Ovary (tissue), 9 donors: ENCODE data around the gene USP9X. TPM values are rescaled to one million over a fixed set of nuclear protein-coding genes. Genes with fewer than 3 reads are reported as not detected.

Experiments
- DNase-seq, 5 donors: peaks; one replicate each; pipeline ENCODE4 v3.0.0-alpha.2; 2019 to 2020
- H3K27ac ChIP-seq, 2 donors: fragments of 200-600 bp; one replicate each; pipeline versions ENCODE4 v1.5.1 to v1.8.0; 2019 to 2022
- H3K27me3 ChIP-seq: fragments of 200-600 bp; one replicate; pipeline ENCODE4 v1.8.0; 2022
- H3K36me3 ChIP-seq: fragments of 200-600 bp; sonication (generic); one replicate; pipeline ENCODE4 v1.5.1; 2019
- H3K4me1 ChIP-seq: one replicate; pipeline ENCODE4 v1.8.1; 2013; ENCODE audit warnings: mild to moderate bottlenecking, moderate library complexity; ENCODE audit not compliant: insufficient read depth
- H3K4me3 ChIP-seq: fragments of 200-600 bp; sonication (generic); one replicate; pipeline ENCODE4 v1.5.1; 2017
- H3K9me3 ChIP-seq, 2 donors: fragments of 200-600 bp in 1 of 2; sonication (generic) in 1 of 2; one replicate each; pipeline versions ENCODE4 v1.5.1 to v1.8.1; 2013 to 2019; ENCODE audit warnings: mild to moderate bottlenecking in 1 of 2, moderate library complexity in 1 of 2
- EP300 ChIP-seq: sonication (generic); formaldehyde crosslinking; IDR thresholded peaks from one replicate; pipeline ENCODE4 v1.6.1; 2017; ENCODE audit warnings: antibody characterized with exemption
- POLR2A ChIP-seq: fragments of 450-650 bp; IDR thresholded peaks from one replicate; pipeline ENCODE4 v1.6.1; 2017; ENCODE audit warnings: antibody characterized with exemption, mild to moderate bottlenecking, moderate library complexity
- WGBS, 3 donors: extraction: QIAGEN DNeasy Blood & Tissue Kit in 1 of 3; methylation state at CpG; one replicate each; pipeline versions ENCODE4 v1.1.5 to v1.1.7; 2013 to 2017; 5-methylcytosine and 5-hydroxymethylcytosine counted together
- intact Hi-C, 4 donors: fragments of 100-400 bp; cut with DNase I; formaldehyde crosslinking; loops; one replicate each; pipeline versions ENCODE4 v1.11.0 to v1.15.1; 2022 to 2023
- polyA plus RNA-seq, 2 donors: library from polyadenylated mRNA; stranded (reverse); fragments of 200-250 nt in 1 of 2; fragments of 350-450 nt in 1 of 2; fragmentation: Illumina TruSeq in 1 of 2; extraction: RNeasy Lipid Tissue Mini Kit (QIAGEN cat#74804) in 1 of 2; gene quantifications; one replicate each; pipeline ENCODE4 v1.2.3, GENCODE V29; 2013 to 2014
- total RNA-seq, 7 donors: library from RNA; depleted of rRNA in 2 of 7; stranded (reverse); fragments of >200 nt in 2 of 7; fragmentation: NEBNext Ultra II Directional in 3 of 7; extraction: Animal tissue kit (Norgen Biotek cat#: 25700) in 3 of 7; gene quantifications; one replicate each; pipeline versions ENCODE4 v1.1.0 to v1.2.4, GENCODE V29; 2016 to 2023
- TF ChIP-seq, protein P1 (sequence below), 3 donors: fragments of 450-650 bp in 2 of 3; fragments of 200-600 bp in 1 of 3; IDR thresholded peaks; one replicate each; pipeline versions ENCODE4 v1.5.1 to v1.8.0; 2016 to 2022; ENCODE audit warnings: antibody characterized with exemption in 3 of 3, mild to moderate bottlenecking in 1 of 3
- donor health status: DM: no; HTN: no; CAD: no; lungs with moderate emphysema.
- donor health status: DM: no; HTN: no; CAD: no.
- donor health status: Bipolar disorder and iron deficiency.
- donor health status: DM: yes; HTN: yes; CAD: no.
- donor health status: DM: no; HTN: no; CAD: no.
- donor health status: DM: yes; HTN: yes; CAD: no.

The USP9X gene
- total and polyA plus RNA-seq, 9 donors: 14.2 to 95.1 (median 60.0) TPM

DNA sequence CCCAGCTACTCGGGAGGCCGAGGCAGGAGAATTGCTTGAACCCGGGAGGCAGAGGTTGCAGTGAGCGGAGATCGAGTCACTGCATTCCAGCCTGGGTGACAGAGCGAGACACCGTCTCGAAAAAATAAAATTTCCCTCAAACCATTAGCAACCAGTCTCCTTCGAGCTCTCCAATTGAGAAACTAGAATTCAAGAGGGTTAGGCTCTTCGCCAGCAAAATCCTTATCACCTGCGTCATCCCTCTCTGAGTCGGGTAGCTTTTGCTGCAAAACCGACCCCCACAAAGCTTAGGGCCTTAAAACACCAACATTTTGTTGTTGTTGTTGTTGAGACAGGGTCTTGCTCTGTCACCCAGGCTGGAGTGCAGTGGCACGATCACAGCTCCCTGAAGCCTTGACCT is 173.6 kb downstream of the USP9X start:
- 87 to 92% (median 90%) methylated on average over 14 of the region's 14 CpGs for WGBS, 3 donors
- Histone ChIP-seq H3K9me3 (peaks cover 0 to 4% of the 10 kb centered on the region in 2 donors), H3K4me1 (no peaks in the 10 kb centered on the region), H3K27me3 (no peaks in the 10 kb centered on the region), H3K4me3 (no peak overlapping the region), H3K36me3 (no peaks in the 10 kb centered on the region), H3K27ac (no peak overlapping the region)
- DNase-seq: peak in 1 of 5 donors; percentile 0
- intact Hi-C loops: loop anchor here in 3 of 4 donors (10.0 kb wide), 2 partner anchors 74 to 714 kb away; no protein-coding TSS in a partner anchor
- TF ChIP-seq EP300 (no peak), POLR2A (no peak)
- TF ChIP-seq, protein P1, sequence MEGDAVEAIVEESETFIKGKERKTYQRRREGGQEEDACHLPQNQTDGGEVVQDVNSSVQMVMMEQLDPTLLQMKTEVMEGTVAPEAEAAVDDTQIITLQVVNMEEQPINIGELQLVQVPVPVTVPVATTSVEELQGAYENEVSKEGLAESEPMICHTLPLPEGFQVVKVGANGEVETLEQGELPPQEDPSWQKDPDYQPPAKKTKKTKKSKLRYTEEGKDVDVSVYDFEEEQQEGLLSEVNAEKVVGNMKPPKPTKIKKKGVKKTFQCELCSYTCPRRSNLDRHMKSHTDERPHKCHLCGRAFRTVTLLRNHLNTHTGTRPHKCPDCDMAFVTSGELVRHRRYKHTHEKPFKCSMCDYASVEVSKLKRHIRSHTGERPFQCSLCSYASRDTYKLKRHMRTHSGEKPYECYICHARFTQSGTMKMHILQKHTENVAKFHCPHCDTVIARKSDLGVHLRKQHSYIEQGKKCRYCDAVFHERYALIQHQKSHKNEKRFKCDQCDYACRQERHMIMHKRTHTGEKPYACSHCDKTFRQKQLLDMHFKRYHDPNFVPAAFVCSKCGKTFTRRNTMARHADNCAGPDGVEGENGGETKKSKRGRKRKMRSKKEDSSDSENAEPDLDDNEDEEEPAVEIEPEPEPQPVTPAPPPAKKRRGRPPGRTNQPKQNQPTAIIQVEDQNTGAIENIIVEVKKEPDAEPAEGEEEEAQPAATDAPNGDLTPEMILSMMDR (IDR thresholded peaks at IDR 0.05): no peak

DNA sequence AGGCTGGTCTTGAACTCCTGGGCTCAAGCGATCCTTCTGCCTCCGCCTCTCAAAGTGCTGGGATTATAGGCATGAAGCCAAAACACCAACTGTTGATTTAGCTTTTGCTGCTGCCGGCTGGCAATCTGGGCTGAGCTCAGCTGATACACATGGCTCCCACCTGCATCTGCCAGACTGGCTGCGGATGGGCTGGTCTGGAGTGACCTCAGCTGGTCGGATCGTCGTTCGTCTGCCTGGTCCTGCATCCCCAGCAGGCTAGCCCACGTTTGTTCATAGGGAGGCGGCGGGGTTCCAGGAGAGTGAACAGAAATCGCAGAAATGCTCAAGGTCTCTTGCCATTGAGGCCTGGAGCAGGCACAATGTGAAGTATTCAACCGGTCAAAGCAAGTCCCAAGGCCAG is 174.3 kb downstream of the USP9X start:
- 30 to 55% (median 40%) methylated on average over 13 of the region's 13 CpGs for WGBS, 3 donors
- peak in 1 of 5 donors; percentile 47 for DNase-seq
- Histone ChIP-seq H3K4me1 (no peaks in the 10 kb centered on the region), H3K36me3 (no peaks in the 10 kb centered on the region), H3K4me3 (no peak overlapping the region), H3K27me3 (no peaks in the 10 kb centered on the region), H3K9me3 (peaks cover 0 to 4% of the 10 kb centered on the region in 2 donors), H3K27ac (no peak overlapping the region)
- TF ChIP-seq POLR2A (no peak), EP300 (no peak)
- TF ChIP-seq, protein P1 (IDR thresholded peaks at IDR 0.05): no peak
- intact Hi-C loops: loop anchor here in 3 of 4 donors (10.0 kb wide), 2 partner anchors 75 to 715 kb away; no protein-coding TSS in a partner anchor

DNA sequence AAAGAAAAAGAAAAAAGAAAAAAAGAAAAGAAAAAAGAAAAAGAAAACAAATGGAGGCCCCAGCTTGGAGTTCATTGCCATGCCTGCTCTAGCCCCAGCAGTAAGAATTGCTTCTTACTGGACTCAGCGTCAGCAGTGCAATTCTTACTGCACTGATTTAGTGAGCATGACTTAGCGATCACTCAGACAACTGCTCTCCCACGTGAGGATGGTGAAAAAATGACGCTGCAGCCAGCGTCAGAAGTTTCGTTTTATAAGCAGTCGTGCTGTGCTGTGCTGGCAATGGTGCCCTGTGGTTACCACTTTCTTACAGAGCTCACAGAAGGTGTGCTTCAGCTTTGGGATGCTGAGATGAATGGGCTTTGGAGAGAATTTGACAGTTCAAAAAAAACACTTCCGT is 180.4 kb downstream of the USP9X start:
- intact Hi-C loops: no loop called here
- Histone ChIP-seq H3K27ac (peak overlapping the region in 1 of 2 donors; percentile 0), H3K27me3 (no peaks in the 10 kb centered on the region), H3K36me3 (no peaks in the 10 kb centered on the region), H3K4me3 (peak overlapping the region; percentile 22), H3K4me1 (no peaks in the 10 kb centered on the region), H3K9me3 (peaks cover 0 to 4% of the 10 kb centered on the region in 2 donors)
- peak; percentile 26 to 53 (median 47) for DNase-seq
- 31 to 37% (median 35%) methylated on average over 8 of the region's 8 CpGs for WGBS, 3 donors
- TF ChIP-seq, protein P1 (IDR thresholded peaks at IDR 0.05): no peak
- TF ChIP-seq EP300: no peak
- no peak for TF ChIP-seq POLR2A

DNA sequence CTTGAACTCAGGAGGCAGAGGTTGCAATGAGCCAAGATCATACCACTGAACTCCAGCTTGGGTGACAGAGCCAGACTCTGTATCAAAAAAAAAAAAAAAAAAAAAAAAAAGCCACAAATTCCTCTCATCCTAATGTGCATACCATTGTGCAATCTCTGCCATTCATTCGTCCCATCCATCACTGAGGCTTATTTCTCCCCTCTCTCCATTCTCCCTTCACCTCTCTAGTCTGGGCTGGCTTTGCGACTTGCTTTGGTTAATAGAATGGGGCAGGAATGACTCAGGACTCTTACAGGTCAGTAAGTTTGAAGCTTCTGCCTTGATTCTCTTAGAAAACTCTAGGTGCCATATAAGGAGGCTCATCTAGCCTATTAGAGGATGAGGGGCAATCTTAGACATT is 188.4 kb downstream of the USP9X start:
- Histone ChIP-seq H3K9me3 (no peaks in the 10 kb centered on the region), H3K4me1 (peaks cover 4% of the 10 kb centered on the region), H3K4me3 (no peak overlapping the region), H3K27me3 (no peaks in the 10 kb centered on the region), H3K27ac (no peak overlapping the region), H3K36me3 (no peaks in the 10 kb centered on the region)
- no peak for DNase-seq
- intact Hi-C loops: no loop called here
- WGBS, 3 donors: 59 to 72% (median 68%) methylated on average over 2 of the region's 2 CpGs
- TF ChIP-seq, protein P1 (IDR thresholded peaks at IDR 0.05): no peak
- TF ChIP-seq EP300 (no peak), POLR2A (no peak)
